A549 treated with AZD2906 at 1 μM for 4 hours (cell line): ENCODE results near the gene ASRGL1. TPM values are rescaled to one million over a fixed set of nuclear protein-coding genes. Genes with fewer than 3 reads are reported as not detected.

Experiments used
- total RNA-seq: library from RNA; stranded (reverse); fragments of 200-300 nt; extraction: Qiagen RNA extraction; gene quantifications from 5 replicates; pipeline ENCODE4 v1.2.3, GENCODE V29; 2022

Gene ASRGL1
- 10.4 to 15.5 TPM (median 13.7 TPM) in 5 replicates for total RNA-seq

GRCh38 chr11:62337303-62338181 lies at the start of gene ASRGL1:
Gene ASRGL1, plus strand, starts transcription at chr11:62337448. Its CDS starts 530 bp downstream, at chr11:62337978.

GRCh38 chr11:62298975-62299374 lies 38.3 kb upstream of the ASRGL1 start, which contains the start of gene SCGB1D4:
Gene SCGB1D4, minus strand, starts transcription at chr11:62299075. Its CDS starts 65 bp downstream, at chr11:62299010.

GRCh38 chr11:62418733-62419132 lies 81.5 kb downstream of the ASRGL1 start, which contains the start of gene SCGB1A1:
Gene SCGB1A1, plus strand, starts transcription at chr11:62419033. Its CDS starts 63 bp downstream, at chr11:62419096.

Other genes with a start within 250 kb of the ASRGL1 start
- gene INCENP, start 213.4 kb upstream of the ASRGL1 start, total RNA-seq = 44.5 to 52.0 TPM (median 50.4 TPM) in 5 replicates
- gene SCGB1D1, start 147.2 kb upstream of the ASRGL1 start, total RNA-seq = not detected in 5 replicates
- gene SCGB2A1, start 128.8 kb upstream of the ASRGL1 start, total RNA-seq = not detected in 5 replicates
- gene SCGB1D2, start 95.2 kb upstream of the ASRGL1 start, total RNA-seq = not detected in 5 replicates
- gene SCGB2A2, start 67.3 kb upstream of the ASRGL1 start, total RNA-seq = not detected in 5 replicates
- not detected in 5 replicates for gene SCGB1D4, start 38.4 kb upstream of the ASRGL1 start, total RNA-seq
- gene SCGB1A1, start 81.6 kb downstream of the ASRGL1 start, total RNA-seq = 0.23 to 0.69 TPM (median 0.37 TPM) in 3 of 5 replicates, not detected in the others
- gene AHNAK, start 209.4 kb downstream of the ASRGL1 start, total RNA-seq = 339 to 412 TPM (median 379 TPM) in 5 replicates
- gene EEF1G, start 236.4 kb downstream of the ASRGL1 start, total RNA-seq = 1,893 to 2,060 TPM (median 2,008 TPM) in 5 replicates